Measurements from ENCODE around the gene DNPH1.

Gene DNPH1

GRCh38 chr6:43219119-43219518 is 10.2 kb downstream of the DNPH1 start:
- TF ChIP-seq CTCF (IDR thresholded peaks at IDR 0.05; ENCODE audit: low read depth, low read length): no peak
- in situ Hi-C loops (cut with HindIII; ENCODE audit: low sequenced_read_pairs): no loop called here
- H3K4me3 ChIP-seq (ENCODE audit: low read depth, low read length): no peak overlapping the region
- DNase-seq (ENCODE audit: low read depth, low spot score): no peak

GRCh38 chr6:43217351-43217750 is 11.9 kb downstream of the DNPH1 start:
- TF ChIP-seq CTCF (IDR thresholded peaks at IDR 0.05; ENCODE audit: low read depth, low read length): no peak
- in situ Hi-C loops (cut with HindIII; ENCODE audit: low sequenced_read_pairs): no loop called here
- H3K4me3 ChIP-seq (ENCODE audit: low read depth, low read length): no peak overlapping the region
- DNase-seq (ENCODE audit: low read depth, low spot score): no peak

GRCh38 chr6:43216200-43216599 is 13.1 kb downstream of the DNPH1 start:
- in situ Hi-C loops (cut with HindIII; ENCODE audit: low sequenced_read_pairs): no loop called here
- TF ChIP-seq CTCF (IDR thresholded peaks at IDR 0.05; ENCODE audit: low read depth, low read length): no peak
- no peak for DNase-seq (ENCODE audit: low read depth, low spot score)
- H3K4me3 ChIP-seq (ENCODE audit: low read depth, low read length): no peak overlapping the region

- in situ Hi-C loops (cut with HindIII; ENCODE audit: low sequenced_read_pairs): no loop called here
- H3K4me3 ChIP-seq (ENCODE audit: low read depth, low read length): no peak overlapping the region
- no peak for TF ChIP-seq CTCF (IDR thresholded peaks at IDR 0.05; ENCODE audit: low read depth, low read length)
- no peak for DNase-seq (ENCODE audit: low read depth, low spot score)
Measured at GRCh38 chr6:43215066-43215465, 14.2 kb downstream of the DNPH1 start.

GRCh38 chr6:43213431-43213830 is 15.8 kb downstream of the DNPH1 start:
- no peak for DNase-seq (ENCODE audit: low read depth, low spot score)
- H3K4me3 ChIP-seq (ENCODE audit: low read depth, low read length): no peak overlapping the region
- in situ Hi-C loops (cut with HindIII; ENCODE audit: low sequenced_read_pairs): no loop called here
- TF ChIP-seq CTCF (IDR thresholded peaks at IDR 0.05; ENCODE audit: low read depth, low read length): no peak

GRCh38 chr6:43211955-43212354 is 17.3 kb downstream of the DNPH1 start:
- DNase-seq (ENCODE audit: low read depth, low spot score): no peak
- TF ChIP-seq CTCF (IDR thresholded peaks at IDR 0.05; ENCODE audit: low read depth, low read length): peak; percentile 6
- H3K4me3 ChIP-seq (ENCODE audit: low read depth, low read length): no peak overlapping the region
- in situ Hi-C loops (cut with HindIII; ENCODE audit: low sequenced_read_pairs): no loop called here

- no peak for TF ChIP-seq CTCF (IDR thresholded peaks at IDR 0.05; ENCODE audit: low read depth, low read length)
- no peak for DNase-seq (ENCODE audit: low read depth, low spot score)
- H3K4me3 ChIP-seq (ENCODE audit: low read depth, low read length): no peak overlapping the region
- in situ Hi-C loops (cut with HindIII; ENCODE audit: low sequenced_read_pairs): no loop called here
Measured at GRCh38 chr6:43207286-43207685, 22.0 kb downstream of the DNPH1 start.

All from astrocyte of the spinal cord (primary cell).